Liver (tissue), 9 donors: ENCODE measurements around the gene DDX24. TPM values are rescaled to one million over a fixed set of nuclear protein-coding genes. Genes with fewer than 3 reads are reported as not detected.

ENCODE experiments used
- DNase-seq: peaks from one replicate; pipeline ENCODE4 v3.0.0-alpha.2; 2017; ENCODE audit warnings: low spot score
- H3K27ac ChIP-seq, 2 donors: one replicate each; pipeline ENCODE4 v1.7.0; 2013; ENCODE audit warnings: inconsistent platforms in 2 of 2, low read length in 2 of 2, control low read depth in 1 of 2, low read depth in 1 of 2, mild to moderate bottlenecking in 1 of 2
- H3K27me3 ChIP-seq, 4 donors: one replicate each; pipeline versions ENCODE4 v1.6.1 to v1.7.0; 2013; ENCODE audit warnings: low read length in 3 of 4, inconsistent platforms in 1 of 4, mild to moderate bottlenecking in 1 of 4, moderate library complexity in 1 of 4; ENCODE audit not compliant: control insufficient read depth in 4 of 4, insufficient read depth in 4 of 4
- H3K36me3 ChIP-seq, 4 donors: one replicate each; pipeline versions ENCODE4 v1.6.1 to v1.7.0; 2013; ENCODE audit warnings: low read length in 3 of 4, mild to moderate bottlenecking in 3 of 4, low read depth in 1 of 4, moderate library complexity in 1 of 4; ENCODE audit not compliant: control insufficient read depth in 4 of 4, insufficient read depth in 3 of 4
- H3K4me1 ChIP-seq, 4 donors: one replicate each; pipeline versions ENCODE4 v1.6.1 to v1.7.0; 2013; ENCODE audit warnings: low read length in 3 of 4, mild to moderate bottlenecking in 3 of 4, moderate library complexity in 1 of 4; ENCODE audit not compliant: control insufficient read depth in 4 of 4, insufficient read depth in 4 of 4
- H3K4me3 ChIP-seq, 3 donors: one replicate each; pipeline versions ENCODE4 v1.6.1 to v1.7.0; 2013; ENCODE audit warnings: low read length in 3 of 3, control low read depth in 1 of 3, low read depth in 1 of 3, mild to moderate bottlenecking in 1 of 3
- H3K9ac ChIP-seq, 2 donors: one replicate each; pipeline ENCODE4 v1.7.0; 2013; ENCODE audit warnings: low read length in 2 of 2, mild to moderate bottlenecking in 2 of 2, moderate library complexity in 2 of 2, control low read depth in 1 of 2, low read depth in 1 of 2
- H3K9me3 ChIP-seq, 4 donors: one replicate each; pipeline versions ENCODE4 v1.6.1 to v1.7.0; 2013; ENCODE audit warnings: low read length in 3 of 4; ENCODE audit not compliant: control insufficient read depth in 4 of 4
- EGR1 ChIP-seq, 2 donors: IDR thresholded peaks; 2 replicates each; pipeline ENCODE4 v1.6.1; 2016 to 2018; ENCODE audit warnings: antibody characterized with exemption in 2 of 2, low read depth in 2 of 2
- FOXA1 ChIP-seq: IDR thresholded peaks from 2 replicates; pipeline ENCODE4 v1.6.1; 2016; ENCODE audit warnings: antibody characterized with exemption
- GABPA ChIP-seq, 2 donors: IDR thresholded peaks in 1 of 2; conservative IDR thresholded peaks in 1 of 2; 2 replicates each; pipeline ENCODE4 v1.6.1; 2016; ENCODE audit warnings: antibody characterized with exemption in 2 of 2, mild to moderate bottlenecking in 1 of 2, moderate library complexity in 1 of 2
- HNF4G ChIP-seq: IDR thresholded peaks from 2 replicates; pipeline ENCODE4 v1.6.1; 2016; ENCODE audit warnings: antibody characterized with exemption
- NR2F2 ChIP-seq: IDR thresholded peaks from 2 replicates; pipeline ENCODE4 v1.6.1; 2016; ENCODE audit warnings: antibody characterized with exemption
- RAD21 ChIP-seq, 2 donors: IDR thresholded peaks; 2 replicates each; pipeline ENCODE4 v1.6.1; 2016; ENCODE audit warnings: antibody characterized with exemption in 2 of 2, mild to moderate bottlenecking in 2 of 2
- RXRA ChIP-seq, 2 donors: IDR thresholded peaks; 2 replicates each; pipeline ENCODE4 v1.6.1; 2017 to 2018; ENCODE audit warnings: antibody characterized with exemption in 2 of 2, mild to moderate bottlenecking in 1 of 2
- SP1 ChIP-seq: IDR thresholded peaks from 2 replicates; pipeline ENCODE4 v1.6.1; 2018; ENCODE audit warnings: antibody characterized with exemption, mild to moderate bottlenecking
- WGBS: extraction: QIAGEN DNeasy Blood & Tissue Kit; methylation state at CpG from one replicate; pipeline ENCODE4 v1.1.7; 2013; 5-methylcytosine and 5-hydroxymethylcytosine counted together
- polyA plus RNA-seq, 2 donors: library from polyadenylated mRNA; stranded (reverse) in 1 of 2; unstranded in 1 of 2; fragments of 200-250 nt in 1 of 2; fragments of >200 nt in 1 of 2; fragmentation: Nextera tagmentation in 1 of 2; extraction: Ambion mirVana in 1 of 2; gene quantifications; one replicate each; pipeline versions ENCODE4 v1.2.1 to v1.2.3, GENCODE V29; 2013 to 2015
- total RNA-seq, 2 donors: library from RNA; depleted of rRNA; stranded (reverse); fragments of >200 nt; gene quantifications; one replicate each; pipeline ENCODE4 v1.2.3, GENCODE V29; 2014
- TF ChIP-seq, protein P1 (sequence below): IDR thresholded peaks from 2 replicates; pipeline ENCODE4 v1.6.1; 2016; ENCODE audit warnings: antibody characterized with exemption, mild to moderate bottlenecking
- TF ChIP-seq, protein P2 (sequence below): IDR thresholded peaks from 2 replicates; pipeline ENCODE4 v1.6.1; 2016; ENCODE audit warnings: antibody characterized with exemption
- TF ChIP-seq, protein P3 (sequence below): IDR thresholded peaks from 2 replicates; pipeline ENCODE4 v1.6.1; 2016; ENCODE audit warnings: antibody characterized with exemption
- donor health status: healthy.
- donor health status: healthy.
- donor health status: healthy.
- donor health status: healthy.
- donor health status: healthy.

The DDX24 gene
- total and polyA plus RNA-seq, 4 donors: 33.8 to 59.7 (median 47.8) TPM

DNA sequence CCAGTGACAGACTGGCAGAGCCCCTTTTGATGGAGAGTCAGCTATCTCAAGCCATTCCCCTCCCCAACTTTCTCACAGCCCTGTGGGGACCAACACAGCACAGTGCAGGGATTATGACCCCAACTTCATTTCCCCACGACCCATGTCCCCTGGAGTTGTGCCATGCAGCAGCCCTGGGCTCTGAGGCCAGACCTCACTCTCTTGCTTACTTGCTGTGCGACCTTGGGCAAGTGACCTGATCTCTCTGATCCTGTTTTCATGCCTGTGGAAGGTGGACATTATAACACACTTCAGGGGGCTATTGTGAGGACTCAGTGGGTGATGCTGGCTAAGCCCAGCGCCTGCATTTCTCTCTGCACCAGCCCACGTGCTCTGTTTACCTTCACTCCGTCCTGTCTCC lies 40.8 kb downstream of the DDX24 start:
- 87% methylated on average over 5 of the region's 5 CpGs for WGBS
- Histone ChIP-seq H3K36me3 (peaks cover 0 to 11% (median 4%) of the 10 kb centered on the region in 4 donors), H3K27me3 (no peaks in the 10 kb centered on the region), H3K4me3 (no peak overlapping the region), H3K9ac (no peak overlapping the region), H3K9me3 (no peaks in the 10 kb centered on the region), H3K27ac (no peak overlapping the region), H3K4me1 (peaks cover 2 to 12% (median 9%) of the 10 kb centered on the region in 4 donors)
- TF ChIP-seq FOXA1 (no peak), NR2F2 (no peak), SP1 (no peak)
- DNase-seq: no peak

DNA sequence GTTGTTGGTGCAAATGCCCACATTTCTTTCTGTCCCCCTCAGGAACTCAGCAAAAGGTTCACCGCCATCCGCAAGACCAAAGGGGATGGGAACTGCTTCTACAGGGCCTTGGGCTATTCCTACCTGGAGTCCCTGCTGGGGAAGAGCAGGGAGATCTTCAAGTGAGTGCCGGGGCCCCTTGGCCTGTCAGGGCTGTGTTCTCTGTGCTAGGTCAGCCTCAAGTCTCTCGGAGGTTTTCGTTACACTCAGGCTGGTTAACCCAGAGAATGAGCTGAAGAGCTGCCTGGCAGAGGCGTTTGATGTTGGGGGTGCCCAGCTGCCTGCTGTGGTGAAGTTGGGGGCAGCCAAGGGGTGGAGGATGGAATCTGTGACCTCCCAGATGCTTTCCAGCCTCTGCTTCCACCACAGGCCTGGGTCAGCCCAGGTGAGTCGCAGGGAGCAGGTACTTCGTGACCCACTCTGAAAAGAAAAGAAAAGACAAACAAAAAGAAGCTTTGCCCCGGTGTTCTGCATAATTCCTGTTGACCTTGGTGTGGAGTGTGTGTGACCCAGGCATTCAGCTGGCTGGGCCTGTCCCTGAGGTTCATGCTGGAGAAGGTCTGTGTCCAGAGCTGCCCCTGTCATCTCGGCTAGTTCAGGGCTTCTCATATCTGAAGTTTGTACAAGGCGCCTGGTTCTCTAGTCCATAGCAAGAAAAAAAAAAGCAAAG lies 41.9 kb downstream of the DDX24 start:
- Histone ChIP-seq H3K4me1 (peaks cover 2 to 12% (median 9%) of the 10 kb centered on the region in 4 donors), H3K9me3 (no peaks in the 10 kb centered on the region), H3K36me3 (peaks cover 0 to 2% (median 0%) of the 10 kb centered on the region in 4 donors), H3K27ac (no peak overlapping the region), H3K4me3 (no peak overlapping the region), H3K9ac (no peak overlapping the region), H3K27me3 (no peaks in the 10 kb centered on the region)
- no peak for DNase-seq
- TF ChIP-seq SP1 (no peak), HNF4G (no peak), RXRA (IDR thresholded peaks at IDR 0.05) (no peak), NR2F2 (no peak), GABPA (IDR thresholded peaks at IDR 0.05 in 1 of 2, conservative IDR thresholded peaks at IDR 0.05 in 1 of 2) (no peak), EGR1 (IDR thresholded peaks at IDR 0.05; ENCODE audit: low read depth in 2 of 2) (no peak)
- TF ChIP-seq, protein P1, sequence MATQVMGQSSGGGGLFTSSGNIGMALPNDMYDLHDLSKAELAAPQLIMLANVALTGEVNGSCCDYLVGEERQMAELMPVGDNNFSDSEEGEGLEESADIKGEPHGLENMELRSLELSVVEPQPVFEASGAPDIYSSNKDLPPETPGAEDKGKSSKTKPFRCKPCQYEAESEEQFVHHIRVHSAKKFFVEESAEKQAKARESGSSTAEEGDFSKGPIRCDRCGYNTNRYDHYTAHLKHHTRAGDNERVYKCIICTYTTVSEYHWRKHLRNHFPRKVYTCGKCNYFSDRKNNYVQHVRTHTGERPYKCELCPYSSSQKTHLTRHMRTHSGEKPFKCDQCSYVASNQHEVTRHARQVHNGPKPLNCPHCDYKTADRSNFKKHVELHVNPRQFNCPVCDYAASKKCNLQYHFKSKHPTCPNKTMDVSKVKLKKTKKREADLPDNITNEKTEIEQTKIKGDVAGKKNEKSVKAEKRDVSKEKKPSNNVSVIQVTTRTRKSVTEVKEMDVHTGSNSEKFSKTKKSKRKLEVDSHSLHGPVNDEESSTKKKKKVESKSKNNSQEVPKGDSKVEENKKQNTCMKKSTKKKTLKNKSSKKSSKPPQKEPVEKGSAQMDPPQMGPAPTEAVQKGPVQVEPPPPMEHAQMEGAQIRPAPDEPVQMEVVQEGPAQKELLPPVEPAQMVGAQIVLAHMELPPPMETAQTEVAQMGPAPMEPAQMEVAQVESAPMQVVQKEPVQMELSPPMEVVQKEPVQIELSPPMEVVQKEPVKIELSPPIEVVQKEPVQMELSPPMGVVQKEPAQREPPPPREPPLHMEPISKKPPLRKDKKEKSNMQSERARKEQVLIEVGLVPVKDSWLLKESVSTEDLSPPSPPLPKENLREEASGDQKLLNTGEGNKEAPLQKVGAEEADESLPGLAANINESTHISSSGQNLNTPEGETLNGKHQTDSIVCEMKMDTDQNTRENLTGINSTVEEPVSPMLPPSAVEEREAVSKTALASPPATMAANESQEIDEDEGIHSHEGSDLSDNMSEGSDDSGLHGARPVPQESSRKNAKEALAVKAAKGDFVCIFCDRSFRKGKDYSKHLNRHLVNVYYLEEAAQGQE: no peak
- TF ChIP-seq, protein P2, sequence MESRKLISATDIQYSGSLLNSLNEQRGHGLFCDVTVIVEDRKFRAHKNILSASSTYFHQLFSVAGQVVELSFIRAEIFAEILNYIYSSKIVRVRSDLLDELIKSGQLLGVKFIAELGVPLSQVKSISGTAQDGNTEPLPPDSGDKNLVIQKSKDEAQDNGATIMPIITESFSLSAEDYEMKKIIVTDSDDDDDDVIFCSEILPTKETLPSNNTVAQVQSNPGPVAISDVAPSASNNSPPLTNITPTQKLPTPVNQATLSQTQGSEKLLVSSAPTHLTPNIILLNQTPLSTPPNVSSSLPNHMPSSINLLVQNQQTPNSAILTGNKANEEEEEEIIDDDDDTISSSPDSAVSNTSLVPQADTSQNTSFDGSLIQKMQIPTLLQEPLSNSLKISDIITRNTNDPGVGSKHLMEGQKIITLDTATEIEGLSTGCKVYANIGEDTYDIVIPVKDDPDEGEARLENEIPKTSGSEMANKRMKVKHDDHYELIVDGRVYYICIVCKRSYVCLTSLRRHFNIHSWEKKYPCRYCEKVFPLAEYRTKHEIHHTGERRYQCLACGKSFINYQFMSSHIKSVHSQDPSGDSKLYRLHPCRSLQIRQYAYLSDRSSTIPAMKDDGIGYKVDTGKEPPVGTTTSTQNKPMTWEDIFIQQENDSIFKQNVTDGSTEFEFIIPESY: no peak
- 87% methylated on average over 11 of the region's 11 CpGs for WGBS

DNA sequence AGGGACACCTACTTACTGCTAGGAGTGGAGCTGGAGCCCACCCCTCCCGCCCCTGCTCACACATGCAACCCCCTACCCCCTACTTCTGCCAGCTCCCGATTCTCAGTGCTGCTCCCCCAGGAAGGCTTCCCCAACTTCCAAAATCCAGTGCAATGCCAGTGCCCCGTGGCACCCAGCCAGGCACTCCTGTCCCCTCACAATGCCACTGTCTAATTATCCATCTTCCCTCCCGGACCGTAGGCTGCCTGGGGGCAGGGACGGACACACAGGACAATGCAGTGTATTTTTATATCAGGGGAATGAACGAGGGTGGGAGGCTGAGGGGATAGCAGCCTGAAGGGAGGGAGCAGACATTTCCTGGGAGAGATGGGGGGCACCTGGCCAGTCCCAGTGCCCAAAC lies 42.5 kb downstream of the DDX24 start:
- Histone ChIP-seq H3K27me3 (no peaks in the 10 kb centered on the region), H3K27ac (no peak overlapping the region), H3K9me3 (no peaks in the 10 kb centered on the region), H3K9ac (no peak overlapping the region), H3K4me1 (peaks cover 2 to 12% (median 9%) of the 10 kb centered on the region in 4 donors), H3K36me3 (no peaks in the 10 kb centered on the region), H3K4me3 (no peak overlapping the region)
- TF ChIP-seq HNF4G (no peak), RAD21 (IDR thresholded peaks at IDR 0.05) (no peak)
- TF ChIP-seq, protein P1: no peak
- TF ChIP-seq, protein P3, sequence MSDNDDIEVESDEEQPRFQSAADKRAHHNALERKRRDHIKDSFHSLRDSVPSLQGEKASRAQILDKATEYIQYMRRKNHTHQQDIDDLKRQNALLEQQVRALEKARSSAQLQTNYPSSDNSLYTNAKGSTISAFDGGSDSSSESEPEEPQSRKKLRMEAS: no peak
- no peak for DNase-seq
- WGBS: 90% methylated on average over 7 of the region's 7 CpGs
